Tibial nerve (tissue), 4 donors: ENCODE measurements around the gene PDLIM5. TPM values are rescaled to one million over a fixed set of nuclear protein-coding genes. Genes with fewer than 3 reads are reported as not detected.

ENCODE experiments used
- DNase-seq, 2 donors: peaks; one replicate each; pipeline ENCODE4 v3.0.0-alpha.2; 2019; ENCODE audit warnings: low spot score in 2 of 2
- H3K27ac ChIP-seq, 4 donors: fragments of 200-600 bp; sonication (generic) in 3 of 4; one replicate each; pipeline ENCODE4 v1.5.1; 2017 to 2019; ENCODE audit warnings: mild to moderate bottlenecking in 1 of 4
- H3K27me3 ChIP-seq, 2 donors: fragments of 200-600 bp; sonication (generic) in 1 of 2; one replicate each; pipeline versions ENCODE4 v1.5.1 to v1.6.0; 2017 to 2019
- H3K36me3 ChIP-seq, 3 donors: fragments of 200-600 bp; sonication (generic); one replicate each; pipeline ENCODE4 v1.5.1; 2018 to 2019
- H3K4me1 ChIP-seq, 4 donors: fragments of 200-600 bp; sonication (generic) in 3 of 4; one replicate each; pipeline ENCODE4 v1.5.1; 2017 to 2019
- H3K4me3 ChIP-seq, 4 donors: fragments of 200-600 bp; sonication (generic) in 3 of 4; one replicate each; pipeline ENCODE4 v1.5.1; 2017 to 2019; ENCODE audit warnings: mild to moderate bottlenecking in 1 of 4, moderate library complexity in 1 of 4
- H3K9me3 ChIP-seq, 4 donors: fragments of 200-600 bp; sonication (generic) in 3 of 4; one replicate each; pipeline ENCODE4 v1.5.1; 2017 to 2019
- EP300 ChIP-seq, 2 donors: sonication (generic); formaldehyde crosslinking; IDR thresholded peaks; one replicate each; pipeline ENCODE4 v1.6.1; 2017; ENCODE audit warnings: antibody characterized with exemption in 2 of 2, mild to moderate bottlenecking in 1 of 2
- POLR2A ChIP-seq, 2 donors: fragments of 450-650 bp; IDR thresholded peaks; one replicate each; pipeline ENCODE4 v1.6.1; 2017; ENCODE audit warnings: antibody characterized with exemption in 2 of 2, mild to moderate bottlenecking in 2 of 2, moderate library complexity in 2 of 2
- WGBS, 2 donors: methylation state at CpG; one replicate each; pipeline ENCODE4 v1.1.5; 2018; 5-methylcytosine and 5-hydroxymethylcytosine counted together
- total RNA-seq, 4 donors: library from RNA; depleted of rRNA; stranded (reverse); fragments of >200 nt; gene quantifications; one replicate each; pipeline ENCODE4 v1.1.0, GENCODE V29; 2016
- TF ChIP-seq, protein P1 (sequence below), 5 experiments: fragments of 200-600 bp in 3 of 5; fragments of 450-650 bp in 2 of 5; sonication (generic) in 3 of 5; IDR thresholded peaks; one replicate each; pipeline ENCODE4 v1.5.1; 2016 to 2019; ENCODE audit warnings: antibody characterized with exemption in 5 of 5, mild to moderate bottlenecking in 3 of 5, moderate library complexity in 2 of 5

The PDLIM5 gene
- total RNA-seq, 4 donors from 2014 or later = 73.5 to 117 (median 98.2) TPM

DNA sequence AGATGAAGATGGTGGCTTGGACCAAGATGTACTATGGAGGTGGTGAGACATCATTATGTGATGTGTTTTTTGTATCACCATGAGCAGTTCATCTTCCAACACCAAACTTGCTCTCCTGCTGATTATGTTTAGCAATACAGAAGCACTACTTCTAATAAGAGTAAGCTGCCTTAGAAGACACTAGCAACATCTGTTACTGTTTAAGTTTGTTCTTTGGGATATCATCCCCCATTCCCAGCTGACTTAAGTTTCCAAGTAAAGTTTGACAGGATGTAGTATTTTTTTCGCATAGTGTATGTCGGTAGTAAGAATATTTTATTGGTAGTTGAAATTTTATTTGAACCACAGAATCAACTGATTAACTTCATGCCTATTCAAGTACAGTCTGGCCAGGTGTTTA, 182.5 kb downstream of the PDLIM5 start:
- no peak overlapping the region for H3K4me3 ChIP-seq
- H3K4me1 ChIP-seq = peaks cover 0 to 11% (median 0%) of the 10 kb centered on the region in 4 donors
- TF ChIP-seq, protein P1, sequence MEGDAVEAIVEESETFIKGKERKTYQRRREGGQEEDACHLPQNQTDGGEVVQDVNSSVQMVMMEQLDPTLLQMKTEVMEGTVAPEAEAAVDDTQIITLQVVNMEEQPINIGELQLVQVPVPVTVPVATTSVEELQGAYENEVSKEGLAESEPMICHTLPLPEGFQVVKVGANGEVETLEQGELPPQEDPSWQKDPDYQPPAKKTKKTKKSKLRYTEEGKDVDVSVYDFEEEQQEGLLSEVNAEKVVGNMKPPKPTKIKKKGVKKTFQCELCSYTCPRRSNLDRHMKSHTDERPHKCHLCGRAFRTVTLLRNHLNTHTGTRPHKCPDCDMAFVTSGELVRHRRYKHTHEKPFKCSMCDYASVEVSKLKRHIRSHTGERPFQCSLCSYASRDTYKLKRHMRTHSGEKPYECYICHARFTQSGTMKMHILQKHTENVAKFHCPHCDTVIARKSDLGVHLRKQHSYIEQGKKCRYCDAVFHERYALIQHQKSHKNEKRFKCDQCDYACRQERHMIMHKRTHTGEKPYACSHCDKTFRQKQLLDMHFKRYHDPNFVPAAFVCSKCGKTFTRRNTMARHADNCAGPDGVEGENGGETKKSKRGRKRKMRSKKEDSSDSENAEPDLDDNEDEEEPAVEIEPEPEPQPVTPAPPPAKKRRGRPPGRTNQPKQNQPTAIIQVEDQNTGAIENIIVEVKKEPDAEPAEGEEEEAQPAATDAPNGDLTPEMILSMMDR (IDR thresholded peaks at IDR 0.05) = no peak
- no peak for TF ChIP-seq POLR2A (IDR thresholded peaks at IDR 0.05)
- TF ChIP-seq EP300 (IDR thresholded peaks at IDR 0.05) = no peak
- 65 to 78% methylated on average over 2 of the region's 2 CpGs for WGBS, 2 donors
- DNase-seq = no peak
- H3K27me3 ChIP-seq = no peaks in the 10 kb centered on the region
- H3K27ac ChIP-seq = no peak overlapping the region
- H3K36me3 ChIP-seq = peaks cover 0 to 10% (median 3%) of the 10 kb centered on the region in 3 donors
- H3K9me3 ChIP-seq = no peaks in the 10 kb centered on the region

DNA sequence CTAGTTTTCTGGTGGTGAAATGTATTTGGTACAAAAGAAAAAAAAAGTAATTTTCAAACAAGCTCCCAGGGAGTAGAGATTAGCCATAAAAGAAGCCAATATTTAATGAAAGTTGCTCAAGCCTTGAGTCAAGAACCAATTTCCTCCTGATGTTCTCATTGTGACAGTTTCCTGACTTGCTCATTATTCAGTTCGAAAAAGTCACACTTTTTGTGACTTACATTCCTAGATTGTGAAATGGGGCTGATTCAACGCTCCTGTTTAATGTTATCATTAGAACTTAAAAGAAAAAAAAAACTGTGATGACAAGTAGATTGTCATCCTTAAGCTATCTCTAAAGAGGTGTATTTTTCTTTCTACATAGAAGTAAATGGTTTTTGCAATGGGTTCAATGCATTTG, 183.4 kb downstream of the PDLIM5 start:
- no peak for TF ChIP-seq POLR2A (IDR thresholded peaks at IDR 0.05)
- TF ChIP-seq, protein P1 (IDR thresholded peaks at IDR 0.05) = no peak
- no peak for TF ChIP-seq EP300 (IDR thresholded peaks at IDR 0.05)
- peaks cover 0 to 2% (median 0%) of the 10 kb centered on the region in 4 donors for H3K4me1 ChIP-seq
- H3K36me3 ChIP-seq = peaks cover 0 to 15% (median 3%) of the 10 kb centered on the region in 3 donors
- no peaks in the 10 kb centered on the region for H3K27me3 ChIP-seq
- no peak overlapping the region for H3K27ac ChIP-seq
- 90 to 91% methylated on average over 2 of the region's 2 CpGs for WGBS, 2 donors
- no peaks in the 10 kb centered on the region for H3K9me3 ChIP-seq
- H3K4me3 ChIP-seq = no peak overlapping the region
- no peak for DNase-seq

DNA sequence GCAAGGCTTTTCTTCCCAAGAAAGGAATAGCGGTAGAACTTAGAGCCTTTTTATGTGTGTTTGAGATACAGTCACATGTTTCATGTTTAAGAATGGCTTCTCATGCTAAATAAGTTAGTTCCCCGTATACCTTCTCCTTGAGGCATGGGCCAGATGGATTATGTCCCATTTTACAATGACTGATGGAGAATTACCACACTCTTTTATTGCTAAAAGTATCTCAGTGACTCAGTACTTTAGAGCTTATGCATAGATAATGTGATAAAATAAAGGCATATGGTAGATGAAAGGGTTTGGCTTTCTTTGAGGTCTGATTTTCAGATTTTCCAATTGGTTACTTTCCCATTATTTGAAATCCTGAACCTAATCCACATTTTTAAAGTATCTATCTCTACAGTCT, 184.3 kb downstream of the PDLIM5 start:
- Histone ChIP-seq H3K9me3 (no peaks in the 10 kb centered on the region), H3K36me3 (peaks cover 0 to 20% (median 3%) of the 10 kb centered on the region in 3 donors), H3K4me3 (no peak overlapping the region), H3K27me3 (no peaks in the 10 kb centered on the region), H3K27ac (no peak overlapping the region), H3K4me1 (no peaks in the 10 kb centered on the region)
- no peak for DNase-seq
- TF ChIP-seq POLR2A (IDR thresholded peaks at IDR 0.05) (no peak), EP300 (IDR thresholded peaks at IDR 0.05) (no peak)
- 94 to 100% methylated on average over 2 of the region's 2 CpGs for WGBS, 2 donors

DNA sequence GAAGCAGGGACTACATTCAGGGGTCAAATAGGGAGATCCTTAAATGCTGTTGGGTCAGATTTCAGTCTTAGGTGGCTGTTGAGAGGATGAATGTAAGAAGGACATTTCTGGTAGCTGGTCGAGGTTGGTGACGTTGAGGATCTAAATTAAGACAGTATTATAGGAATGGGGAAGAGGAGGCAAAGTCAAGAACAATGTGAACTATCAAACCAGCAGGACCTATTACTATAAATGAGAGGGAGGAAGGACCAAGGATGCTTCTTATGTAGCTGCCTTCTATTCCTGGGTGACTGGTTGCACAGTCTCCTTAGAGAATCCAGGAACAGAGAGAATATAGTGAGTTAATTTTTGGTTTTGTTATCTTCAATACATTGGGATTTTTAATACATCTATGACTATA, 187.6 kb downstream of the PDLIM5 start:
- 82 to 86% methylated on average over 2 of the region's 2 CpGs for WGBS, 2 donors

DNA sequence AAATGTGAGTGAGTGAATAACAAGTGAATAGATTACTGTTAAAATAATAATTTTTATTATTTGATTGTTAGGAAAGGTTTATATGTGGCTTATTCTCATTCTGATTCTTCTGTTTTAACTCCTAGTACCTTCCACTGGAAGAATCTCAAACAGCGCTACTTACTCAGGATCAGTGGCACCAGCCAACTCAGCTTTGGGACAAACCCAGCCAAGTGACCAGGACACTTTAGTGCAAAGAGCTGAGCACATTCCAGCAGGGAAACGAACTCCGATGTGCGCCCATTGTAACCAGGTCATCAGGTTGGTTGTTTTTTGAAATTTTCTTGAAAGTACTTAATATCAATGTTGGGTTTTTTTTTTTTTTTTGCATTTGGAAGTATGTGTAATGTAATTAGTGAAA, 188.4 kb downstream of the PDLIM5 start:
- Histone ChIP-seq H3K27me3 (no peaks in the 10 kb centered on the region), H3K4me1 (peaks cover 0 to 13% (median 0%) of the 10 kb centered on the region in 4 donors), H3K27ac (no peak overlapping the region), H3K36me3 (peaks cover 0 to 27% (median 3%) of the 10 kb centered on the region in 3 donors), H3K4me3 (no peak overlapping the region), H3K9me3 (no peaks in the 10 kb centered on the region)
- TF ChIP-seq, protein P1 (IDR thresholded peaks at IDR 0.05) = no peak
- no peak for TF ChIP-seq EP300 (IDR thresholded peaks at IDR 0.05)
- no peak for TF ChIP-seq POLR2A (IDR thresholded peaks at IDR 0.05)
- 95 to 98% methylated on average over 4 of the region's 4 CpGs for WGBS, 2 donors
- DNase-seq = no peak

More for the DNA sequence above, 187.6 kb downstream of the PDLIM5 start:
- no peak overlapping the region for H3K27ac ChIP-seq
- H3K4me1 ChIP-seq = peaks cover 0 to 13% (median 0%) of the 10 kb centered on the region in 4 donors
- H3K36me3 ChIP-seq = peaks cover 0 to 18% (median 3%) of the 10 kb centered on the region in 3 donors
- no peak for DNase-seq
- no peak overlapping the region for H3K4me3 ChIP-seq
- TF ChIP-seq EP300 (IDR thresholded peaks at IDR 0.05) = no peak
- no peak for TF ChIP-seq POLR2A (IDR thresholded peaks at IDR 0.05)
- TF ChIP-seq, protein P1 (IDR thresholded peaks at IDR 0.05) = no peak
- H3K9me3 ChIP-seq = no peaks in the 10 kb centered on the region
- H3K27me3 ChIP-seq = no peaks in the 10 kb centered on the region
